HFF-Myc (cell line): Measurements from ENCODE around the gene MDFIC.

ENCODE experiments used
- DNase-seq: peaks from one replicate; pipeline ENCODE4 v3.0.0-alpha.2; 2011; ENCODE audit warnings: low read depth; ENCODE audit errors: extremely low read depth
- H3K4me3 ChIP-seq: replicated peaks from 2 replicates; pipeline ENCODE4 v1.5.1; 2011; ENCODE audit warnings: low read depth, mild to moderate bottlenecking, control low read depth, low read length
- CTCF ChIP-seq: IDR thresholded peaks from 2 replicates; pipeline ENCODE4 v1.5.1; 2012; ENCODE audit warnings: mild to moderate bottlenecking, low read depth, low read length, control low read depth; ENCODE audit errors: missing control alignments

The MDFIC gene

DNA sequence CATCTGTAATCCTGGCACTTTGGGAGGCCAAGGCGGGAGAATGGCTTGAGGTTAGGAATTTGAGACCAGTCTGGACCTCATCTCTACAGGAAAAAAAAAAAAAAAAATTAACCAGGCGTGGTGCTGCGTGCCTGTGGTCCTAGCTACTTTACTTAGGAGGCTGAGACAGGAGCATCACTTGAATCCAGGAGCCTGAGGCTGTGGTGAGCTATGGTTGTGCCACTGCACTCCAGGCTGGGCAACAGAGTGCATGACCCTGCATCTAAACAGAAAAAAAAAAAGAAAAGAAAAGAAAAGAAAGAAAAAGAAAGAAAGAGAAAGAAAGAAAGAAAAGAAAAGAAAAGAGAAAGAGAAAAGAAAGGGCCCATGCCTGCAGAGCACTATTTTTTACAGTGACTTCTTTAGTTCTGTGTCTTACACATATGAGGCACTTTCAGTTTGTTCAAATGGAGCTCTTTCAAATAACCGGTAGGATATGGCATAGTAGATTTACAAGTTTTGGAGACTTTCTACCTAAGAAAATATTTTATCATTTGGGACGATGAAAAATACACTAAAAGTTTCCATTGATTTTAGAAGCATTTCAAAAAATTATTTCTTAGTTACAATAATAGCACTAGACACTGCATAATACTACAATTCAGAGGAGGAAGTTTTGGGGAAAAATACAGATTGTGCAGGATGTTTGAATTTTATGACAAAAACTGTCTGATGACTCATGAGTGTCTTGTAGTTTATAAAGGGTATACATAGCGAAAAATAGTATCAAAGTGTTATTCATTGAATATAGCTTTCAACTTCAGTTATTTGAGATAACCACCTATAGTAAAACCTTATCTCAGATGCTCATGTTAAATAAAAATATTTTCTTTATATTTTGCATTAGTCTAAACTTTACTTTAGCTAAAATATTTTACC, 75.9 kb downstream of the MDFIC start:
- no peak overlapping the region for H3K4me3 ChIP-seq
- no peak for DNase-seq
- no peak for TF ChIP-seq CTCF

DNA sequence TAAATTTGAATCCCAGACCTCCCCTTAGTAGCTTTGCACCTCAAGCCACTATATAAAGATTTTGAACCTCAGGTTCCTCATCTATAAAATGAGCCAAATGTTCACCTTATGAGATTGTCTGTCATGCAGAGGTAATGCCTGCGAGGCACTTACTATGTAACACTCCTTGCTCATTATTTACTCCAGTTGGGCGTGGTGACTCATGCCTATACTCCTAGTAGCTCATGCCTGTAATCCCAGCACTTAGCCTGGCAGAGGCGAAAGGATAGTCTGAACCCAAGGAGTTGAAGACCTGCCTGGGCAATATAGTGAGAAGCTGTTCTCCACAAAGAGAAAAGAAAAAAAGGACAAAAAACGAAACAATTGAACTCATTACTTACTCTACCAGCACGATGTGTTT, 82.2 kb downstream of the MDFIC start:
- no peak for TF ChIP-seq CTCF

DNA sequence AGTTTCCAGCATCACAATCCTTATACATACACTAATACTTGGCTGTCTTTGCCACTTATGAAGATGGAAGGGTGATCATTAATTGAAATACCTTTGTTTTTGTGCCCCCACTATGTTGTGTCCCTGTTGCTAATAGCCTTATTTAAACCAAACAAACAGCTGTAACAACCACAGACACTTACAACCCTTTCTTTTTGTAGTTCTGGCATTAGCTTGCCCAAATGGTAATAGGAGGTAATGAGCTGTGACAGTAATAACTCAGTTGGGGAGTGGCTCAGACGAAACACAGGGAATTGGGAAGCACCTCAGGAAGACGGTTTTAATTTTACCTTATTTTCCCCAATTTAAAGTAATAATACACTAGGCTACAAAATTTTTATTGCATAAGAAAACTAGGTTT, 83.4 kb downstream of the MDFIC start:
- DNase-seq = no peak

More for the DNA sequence above, 82.2 kb downstream of the MDFIC start:
- no peak for DNase-seq
- no peak overlapping the region for H3K4me3 ChIP-seq

DNA sequence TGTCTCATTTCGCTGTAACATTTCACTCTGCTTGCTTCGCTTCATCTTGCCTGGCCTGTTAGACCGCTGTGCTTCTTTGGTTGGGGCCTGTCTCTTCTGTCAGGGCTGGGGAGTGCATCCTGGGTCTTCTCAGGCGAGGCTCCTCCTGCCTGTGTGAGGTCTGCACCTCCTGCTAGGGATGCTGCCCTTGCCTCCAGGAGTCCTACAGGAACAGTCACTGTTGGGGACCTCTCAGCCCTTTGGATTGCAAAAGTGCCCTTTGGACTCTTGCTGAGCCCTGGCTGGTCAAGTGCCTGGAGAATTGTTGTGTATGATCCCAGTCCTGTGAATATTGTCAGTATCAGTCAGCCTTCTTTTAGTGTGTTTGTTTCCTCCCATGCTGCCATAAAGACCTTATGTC, 84.1 kb downstream of the MDFIC start:
- no peak for DNase-seq
- no peak overlapping the region for H3K4me3 ChIP-seq
- TF ChIP-seq CTCF = no peak

More for the DNA sequence above, 83.4 kb downstream of the MDFIC start:
- H3K4me3 ChIP-seq = no peak overlapping the region
- no peak for TF ChIP-seq CTCF

DNA sequence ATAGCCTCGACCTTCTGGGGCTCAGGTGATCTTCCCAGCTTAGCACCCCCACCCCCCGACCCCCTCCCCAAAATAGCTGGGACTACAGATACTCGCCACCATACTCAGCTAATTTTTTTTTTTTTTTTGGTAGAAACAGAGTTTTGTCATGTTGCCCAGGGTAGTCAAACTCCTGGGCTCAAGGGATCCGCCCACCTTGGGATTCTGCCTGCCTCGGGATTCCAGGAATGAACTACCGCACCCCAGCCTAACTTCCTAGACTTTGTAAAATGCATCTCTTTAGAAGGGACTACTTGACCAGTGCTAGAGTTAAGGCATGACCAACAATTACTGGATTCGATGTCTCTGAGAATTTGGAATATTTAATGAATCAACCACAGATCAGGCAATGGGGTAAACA, 85.9 kb downstream of the MDFIC start:
- TF ChIP-seq CTCF = no peak
- no peak for DNase-seq
- no peak overlapping the region for H3K4me3 ChIP-seq

GRCh38 chr7:115008465-115009114, 86.7 kb downstream of the MDFIC start:
- no peak for TF ChIP-seq CTCF
- DNase-seq = no peak
- H3K4me3 ChIP-seq = no peak overlapping the region
